ENCODE results near the gene WFDC5. TPM values are rescaled to one million over a fixed set of nuclear protein-coding genes. Genes with fewer than 3 reads are reported as not detected.

Gene WFDC5
- total RNA-seq, 4 donors from 2014 or later: 340 to 533 (median 389) TPM

DNA sequence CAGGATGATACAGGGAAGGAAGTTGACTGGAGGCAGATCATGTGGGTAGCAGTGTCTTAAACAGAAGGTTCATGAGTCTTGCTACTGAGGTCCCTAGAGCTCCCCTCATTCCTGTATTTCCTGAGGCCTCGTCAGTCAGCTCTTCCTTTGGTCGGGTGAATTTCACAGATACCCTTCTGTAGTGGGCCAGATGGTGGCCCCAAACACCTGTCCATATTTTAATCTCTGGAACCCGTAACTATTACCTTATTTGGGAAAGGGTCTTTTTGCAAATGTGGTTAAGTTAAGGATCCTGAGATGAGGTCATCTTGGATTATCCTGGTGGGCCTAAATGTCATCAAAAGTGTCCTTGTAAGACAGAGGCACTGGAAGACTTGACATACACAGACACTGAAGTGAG is 23.6 kb downstream of the WFDC5 start:
- DNase-seq (ENCODE audit: low spot score in 2 of 2): no peak
- H3K4me3 ChIP-seq (ENCODE audit: low read depth, poor library complexity, severe bottlenecking): no peak overlapping the region
- no peak for TF ChIP-seq CTCF (IDR thresholded peaks at IDR 0.05)
- TF ChIP-seq POLR2A (IDR thresholded peaks at IDR 0.05): no peak
- WGBS, 2 donors: 93 to 94% methylated on average over 3 of the region's 3 CpGs
- intact Hi-C loops (cut with DNase I; ENCODE audit: low total_unique reads): loop anchor here (10.0 kb wide), 1 partner anchor 47 kb away; no protein-coding TSS in a partner anchor

DNA sequence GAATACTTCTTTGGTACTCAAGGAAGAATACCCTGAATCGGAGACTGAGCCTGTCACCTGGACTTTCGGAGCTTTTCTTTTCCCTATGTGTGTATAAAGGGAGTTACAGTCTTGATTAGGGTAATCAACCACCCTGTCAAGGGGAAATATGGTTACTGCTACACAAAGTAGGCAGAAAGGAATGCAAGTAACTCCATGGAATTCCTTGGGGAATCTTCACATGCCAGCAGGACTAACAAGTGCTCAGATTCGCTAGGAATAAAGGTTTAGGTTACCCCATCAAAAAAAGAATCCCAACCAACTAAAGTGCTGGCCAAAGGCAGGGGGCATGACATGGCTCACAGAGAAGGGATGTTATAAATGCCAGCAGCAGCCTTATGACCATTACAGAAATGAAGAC is 24.5 kb downstream of the WFDC5 start:
- TF ChIP-seq CTCF (IDR thresholded peaks at IDR 0.05): no peak
- TF ChIP-seq POLR2A (IDR thresholded peaks at IDR 0.05): no peak
- H3K4me3 ChIP-seq (ENCODE audit: low read depth, poor library complexity, severe bottlenecking): no peak overlapping the region
- DNase-seq (ENCODE audit: low spot score in 2 of 2): no peak
- intact Hi-C loops (cut with DNase I; ENCODE audit: low total_unique reads): loop anchor here (10.0 kb wide), 1 partner anchor 46 kb away; no protein-coding TSS in a partner anchor
- 96 to 99% methylated on average over 3 of the region's 3 CpGs for WGBS, 2 donors

GRCh38 chr20:45088247-45088646 is 26.7 kb downstream of the WFDC5 start:
- WGBS, 2 donors: 40 to 42% methylated on average over 7 of the region's 7 CpGs
- no peak overlapping the region for H3K4me3 ChIP-seq (ENCODE audit: low read depth, poor library complexity, severe bottlenecking)
- no peak for DNase-seq (ENCODE audit: low spot score in 2 of 2)
- TF ChIP-seq POLR2A (IDR thresholded peaks at IDR 0.05) (no peak), CTCF (IDR thresholded peaks at IDR 0.05) (no peak)
- intact Hi-C loops (cut with DNase I; ENCODE audit: low total_unique reads): no loop called here

GRCh38 chr20:45087814-45088213 is 27.2 kb downstream of the WFDC5 start:
- no peak for DNase-seq (ENCODE audit: low spot score in 2 of 2)
- 17 to 38% methylated on average over 1 of the region's 1 CpG for WGBS, 2 donors
- H3K4me3 ChIP-seq (ENCODE audit: low read depth, poor library complexity, severe bottlenecking): no peak overlapping the region
- intact Hi-C loops (cut with DNase I; ENCODE audit: low total_unique reads): no loop called here
- no peak for TF ChIP-seq CTCF (IDR thresholded peaks at IDR 0.05)
- no peak for TF ChIP-seq POLR2A (IDR thresholded peaks at IDR 0.05)

DNA sequence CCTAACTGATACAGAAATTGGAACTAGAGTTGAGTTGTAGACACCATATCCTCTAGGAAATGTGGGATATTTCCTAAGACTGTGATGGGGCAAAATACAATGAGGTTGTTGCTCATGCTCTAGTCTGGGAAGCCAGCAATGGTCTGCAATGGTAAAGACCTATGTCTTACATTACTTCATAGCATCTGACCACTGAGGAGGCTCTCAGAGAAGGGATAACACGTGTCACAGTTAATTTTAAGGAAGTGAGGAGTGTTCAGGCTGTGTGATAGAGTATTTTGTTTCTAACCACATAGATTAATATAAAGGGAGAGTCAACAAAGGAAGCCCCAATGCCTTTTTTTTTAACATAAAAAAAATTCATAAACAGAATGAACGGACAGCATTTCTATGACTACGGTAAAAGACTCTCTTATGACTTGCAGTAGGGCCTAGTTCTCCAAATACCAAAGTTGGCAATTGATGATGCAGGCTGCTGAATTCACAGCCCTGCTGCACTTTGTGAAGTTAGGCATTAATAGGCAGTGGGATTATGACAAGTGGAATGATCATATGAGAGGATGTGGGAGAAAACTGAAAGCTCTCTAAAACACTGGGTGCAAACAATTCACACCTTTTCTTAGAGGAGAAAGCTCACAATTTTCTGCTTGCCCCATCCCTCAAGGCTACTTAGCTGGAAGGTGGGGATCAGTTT is 27.7 kb downstream of the WFDC5 start:
- WGBS, 2 donors: 79 to 86% methylated on average over 3 of the region's 3 CpGs
- TF ChIP-seq CTCF (IDR thresholded peaks at IDR 0.05): no peak
- TF ChIP-seq POLR2A (IDR thresholded peaks at IDR 0.05): no peak
- intact Hi-C loops (cut with DNase I; ENCODE audit: low total_unique reads): no loop called here
- no peak for DNase-seq (ENCODE audit: low spot score in 2 of 2)
- H3K4me3 ChIP-seq (ENCODE audit: low read depth, poor library complexity, severe bottlenecking): no peak overlapping the region

DNA sequence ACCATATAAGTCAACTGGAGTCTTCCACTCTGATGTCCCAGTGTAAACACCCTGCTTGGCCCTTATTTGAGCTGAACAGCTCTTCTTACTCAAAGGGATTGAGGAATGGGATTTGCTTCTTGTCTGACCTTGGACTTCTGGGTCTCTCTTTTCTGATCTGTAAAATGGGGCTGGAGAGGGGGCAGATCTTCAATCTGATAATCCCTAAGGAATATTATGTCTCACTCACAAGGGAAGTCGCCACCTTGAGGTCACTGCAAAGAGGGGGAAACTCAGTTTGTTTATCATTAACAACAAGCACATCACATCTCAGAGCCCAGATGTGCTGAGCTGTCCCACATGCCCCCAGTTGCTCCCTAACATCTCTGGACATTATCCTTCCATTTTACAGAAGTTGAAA is 29.1 kb downstream of the WFDC5 start:
- WGBS, 2 donors: 93 to 95% methylated on average over 1 of the region's 1 CpG
- TF ChIP-seq POLR2A (IDR thresholded peaks at IDR 0.05): no peak
- TF ChIP-seq CTCF (IDR thresholded peaks at IDR 0.05): no peak
- intact Hi-C loops (cut with DNase I; ENCODE audit: low total_unique reads): no loop called here
- H3K4me3 ChIP-seq (ENCODE audit: low read depth, poor library complexity, severe bottlenecking): no peak overlapping the region
- DNase-seq (ENCODE audit: low spot score in 2 of 2): no peak

Data from lower leg skin (tissue), 4 donors.